Measurements from ENCODE around the gene TMEM233. TPM values are rescaled to one million over a fixed set of nuclear protein-coding genes. Genes with fewer than 3 reads are reported as not detected.

TMEM233 gene
- total and polyA plus RNA-seq, 7 donors, result 11.6 to 125 (median 69.7) TPM

GRCh38 chr12:119589634-119590033 lies 3.9 kb upstream of the TMEM233 start:
- no peak for ATAC-seq

GRCh38 chr12:119592232-119592631 lies 1.3 kb upstream of the TMEM233 start:
- H3K4me3 ChIP-seq, result no peak overlapping the region
- H3K4me1 ChIP-seq, result peaks cover 14% of the 10 kb centered on the region
- no peaks in the 10 kb centered on the region for H3K36me3 ChIP-seq (ENCODE audit: insufficient read depth in 1 of 2, low read depth in 1 of 2)
- TF ChIP-seq CTCF (IDR thresholded peaks at IDR 0.05), result no peak
- no peaks in the 10 kb centered on the region for H3K27me3 ChIP-seq (ENCODE audit: insufficient read depth in 3 of 3, low read length in 2 of 3)
- WGBS, 3 donors, result 31 to 51% (median 44%) methylated on average over 2 of the region's 2 CpGs
- no peak for DNase-seq
- ATAC-seq, result peak in 2 of 4 donors; percentile 33 to 39
- intact Hi-C loops (cut with DNase I), result loop anchor here (5.0 to 10.0 kb wide), 3 partner anchors 55 to 407 kb away; partner anchors contain the start of gene PRKAB1 (in 1 of the 2)
- H3K27ac ChIP-seq, result peak overlapping the region; percentile 93
- H3K9me3 ChIP-seq, result no peaks in the 10 kb centered on the region

More at GRCh38 chr12:119589634-119590033, 3.9 kb upstream of the TMEM233 start:
- intact Hi-C loops (cut with DNase I), result loop anchor here (5.0 to 10.0 kb wide), 3 partner anchors 58 to 405 kb away; partner anchors contain the start of gene PRKAB1 (in 1 of the 2)
- 35 to 76% (median 50%) methylated on average over 4 of the region's 4 CpGs for WGBS, 3 donors
- Histone ChIP-seq H3K4me1 (peaks cover 7% of the 10 kb centered on the region), H3K27ac (no peak overlapping the region), H3K36me3 (ENCODE audit: insufficient read depth in 1 of 2, low read depth in 1 of 2) (no peaks in the 10 kb centered on the region), H3K4me3 (no peak overlapping the region), H3K27me3 (ENCODE audit: insufficient read depth in 3 of 3, low read length in 2 of 3) (no peaks in the 10 kb centered on the region), H3K9me3 (no peaks in the 10 kb centered on the region)
- TF ChIP-seq CTCF (IDR thresholded peaks at IDR 0.05), result no peak
- no peak for DNase-seq

GRCh38 chr12:119594399-119594730 lies 791 bp downstream of the TMEM233 start:
- Histone ChIP-seq H3K27ac (peak overlapping the region; percentile 93), H3K36me3 (ENCODE audit: insufficient read depth in 1 of 2, low read depth in 1 of 2) (peaks cover 0 to 4% of the 10 kb centered on the region in 2 donors), H3K4me3 (peak overlapping the region; percentile 85), H3K9me3 (no peaks in the 10 kb centered on the region), H3K4me1 (peaks cover 32% of the 10 kb centered on the region), H3K27me3 (ENCODE audit: insufficient read depth in 3 of 3, low read length in 2 of 3) (no peaks in the 10 kb centered on the region)
- 0 to 1% (median 1%) methylated on average over 22 of the region's 22 CpGs for WGBS, 3 donors
- intact Hi-C loops (cut with DNase I), result loop anchor here (5.0 to 10.0 kb wide), 3 partner anchors 53 to 410 kb away; partner anchors contain the start of gene PRKAB1 (in 1 of the 2)
- no peak for TF ChIP-seq CTCF (IDR thresholded peaks at IDR 0.05)
- ATAC-seq (peak; percentile 40 to 56 (median 48)), DNase-seq (peak; percentile 28 to 63)

- Histone ChIP-seq H3K4me3 (peak overlapping the region; percentile 85), H3K36me3 (ENCODE audit: insufficient read depth in 1 of 2, low read depth in 1 of 2) (peaks cover 0 to 4% of the 10 kb centered on the region in 2 donors), H3K4me1 (peaks cover 27% of the 10 kb centered on the region), H3K27me3 (ENCODE audit: insufficient read depth in 3 of 3, low read length in 2 of 3) (no peaks in the 10 kb centered on the region), H3K9me3 (no peaks in the 10 kb centered on the region), H3K27ac (peak overlapping the region; percentile 93)
- no peak for TF ChIP-seq CTCF (IDR thresholded peaks at IDR 0.05)
- WGBS, 3 donors, result 1 to 2% (median 1%) methylated on average over 47 to 49 of the region's 49 CpGs
- peak; percentile 81 to 95 for DNase-seq
- peak; percentile 82 to 88 (median 86) for ATAC-seq
- intact Hi-C loops (cut with DNase I), result loop anchor here (5.0 to 10.0 kb wide), 3 partner anchors 52 to 410 kb away; partner anchors contain the start of gene PRKAB1 (in 1 of the 2)
Observed at GRCh38 chr12:119594772-119595445, 1.3 kb downstream of the TMEM233 start.

All from psoas muscle (tissue), 8 donors.